ENCODE results near the gene SNX8.

DNA sequence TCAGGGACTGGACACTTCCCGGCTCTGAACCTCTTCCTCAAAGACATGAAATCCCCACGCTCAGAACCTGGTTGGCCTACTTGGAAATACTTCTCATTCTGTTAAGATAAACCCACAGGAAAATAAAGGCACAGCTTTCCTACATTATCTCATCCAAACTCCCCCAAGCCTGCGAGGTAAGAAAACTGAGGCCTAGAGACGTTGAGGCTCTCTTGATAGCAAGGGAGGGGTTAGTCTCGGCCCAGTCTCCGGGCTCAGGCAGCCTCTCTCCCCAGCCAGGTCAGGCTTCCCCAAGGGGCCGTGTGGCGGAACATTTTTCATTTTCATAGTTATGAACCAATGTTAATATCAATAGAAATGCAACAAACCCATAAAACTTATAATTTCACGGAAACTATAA, 35.8 kb upstream of the SNX8 start:
- TF ChIP-seq, protein P1, sequence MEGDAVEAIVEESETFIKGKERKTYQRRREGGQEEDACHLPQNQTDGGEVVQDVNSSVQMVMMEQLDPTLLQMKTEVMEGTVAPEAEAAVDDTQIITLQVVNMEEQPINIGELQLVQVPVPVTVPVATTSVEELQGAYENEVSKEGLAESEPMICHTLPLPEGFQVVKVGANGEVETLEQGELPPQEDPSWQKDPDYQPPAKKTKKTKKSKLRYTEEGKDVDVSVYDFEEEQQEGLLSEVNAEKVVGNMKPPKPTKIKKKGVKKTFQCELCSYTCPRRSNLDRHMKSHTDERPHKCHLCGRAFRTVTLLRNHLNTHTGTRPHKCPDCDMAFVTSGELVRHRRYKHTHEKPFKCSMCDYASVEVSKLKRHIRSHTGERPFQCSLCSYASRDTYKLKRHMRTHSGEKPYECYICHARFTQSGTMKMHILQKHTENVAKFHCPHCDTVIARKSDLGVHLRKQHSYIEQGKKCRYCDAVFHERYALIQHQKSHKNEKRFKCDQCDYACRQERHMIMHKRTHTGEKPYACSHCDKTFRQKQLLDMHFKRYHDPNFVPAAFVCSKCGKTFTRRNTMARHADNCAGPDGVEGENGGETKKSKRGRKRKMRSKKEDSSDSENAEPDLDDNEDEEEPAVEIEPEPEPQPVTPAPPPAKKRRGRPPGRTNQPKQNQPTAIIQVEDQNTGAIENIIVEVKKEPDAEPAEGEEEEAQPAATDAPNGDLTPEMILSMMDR (IDR thresholded peaks at IDR 0.05) = no peak
- TF ChIP-seq POLR2AphosphoS5 (IDR thresholded peaks at IDR 0.05) (no peak), POLR2A (IDR thresholded peaks at IDR 0.05) (no peak)
